ENCODE measurements around the gene DLG1.
"Not testable (repeated sequence)": the region's sequence is repeated elsewhere in the genome, so short reads cannot be mapped to it uniquely, and the experiment has no call there.

Gene DLG1

GRCh38 chr3:197103766-197104165, 194.6 kb downstream of the DLG1 start:
- DNase-seq (ENCODE audit: low read depth in 2 of 2), result no peak

- no peak for DNase-seq (ENCODE audit: low read depth in 2 of 2)
Measured at GRCh38 chr3:197093871-197094270, 204.5 kb downstream of the DLG1 start.

GRCh38 chr3:197088370-197088769, 210.0 kb downstream of the DLG1 start:
- DNase-seq (ENCODE audit: low read depth in 2 of 2), result no peak

- DNase-seq (ENCODE audit: low read depth in 2 of 2), result no peak
Measured at GRCh38 chr3:197085137-197085536, 213.3 kb downstream of the DLG1 start.

- no peak for DNase-seq (ENCODE audit: low read depth in 2 of 2)
Measured at GRCh38 chr3:197083486-197083885, 214.9 kb downstream of the DLG1 start.

GRCh38 chr3:197082871-197083270, 215.5 kb downstream of the DLG1 start:
- no peak for DNase-seq (ENCODE audit: low read depth in 2 of 2)

GRCh38 chr3:197080344-197080743, 218.1 kb downstream of the DLG1 start:
- no peak for DNase-seq (ENCODE audit: low read depth in 2 of 2)

GRCh38 chr3:197076415-197076814, 222.0 kb downstream of the DLG1 start:
- no peak for DNase-seq (ENCODE audit: low read depth in 2 of 2)

GRCh38 chr3:197068077-197068476, 230.3 kb downstream of the DLG1 start:
- no peak for DNase-seq (ENCODE audit: low read depth in 2 of 2)

GRCh38 chr3:197064771-197065170, 233.6 kb downstream of the DLG1 start:
- DNase-seq (ENCODE audit: low read depth in 2 of 2), result no peak

GRCh38 chr3:197062446-197062845, 236.0 kb downstream of the DLG1 start:
- DNase-seq (ENCODE audit: low read depth in 2 of 2), result no peak

GRCh38 chr3:197051637-197052036, 246.8 kb downstream of the DLG1 start:
- DNase-seq (ENCODE audit: low read depth in 2 of 2), result not testable (repeated sequence)

GRCh38 chr3:197050511-197050910, 247.9 kb downstream of the DLG1 start:
- DNase-seq (ENCODE audit: low read depth in 2 of 2), result no peak

- no peak for DNase-seq (ENCODE audit: low read depth in 2 of 2)
Measured at GRCh38 chr3:197042539-197042938, 255.9 kb downstream of the DLG1 start.

- no peak for DNase-seq (ENCODE audit: low read depth in 2 of 2)
Measured at GRCh38 chr3:197041875-197042488, 256.4 kb downstream of the DLG1 start.

GRCh38 chr3:197040658-197041057, 257.8 kb downstream of the DLG1 start:
- no peak for DNase-seq (ENCODE audit: low read depth in 2 of 2)

- DNase-seq (ENCODE audit: low read depth in 2 of 2), result no peak
Measured at GRCh38 chr3:197038679-197039462, 259.5 kb downstream of the DLG1 start.

- DNase-seq (ENCODE audit: low read depth in 2 of 2), result no peak
Measured at GRCh38 chr3:197035577-197035976, 262.8 kb downstream of the DLG1 start.

GRCh38 chr3:197034778-197035177, 263.6 kb downstream of the DLG1 start:
- DNase-seq (ENCODE audit: low read depth in 2 of 2), result not testable (repeated sequence)

- not testable (repeated sequence) for DNase-seq (ENCODE audit: low read depth in 2 of 2)
Measured at GRCh38 chr3:197033764-197034163, 264.6 kb downstream of the DLG1 start.

GRCh38 chr3:197031315-197032285, 266.8 kb downstream of the DLG1 start:
- no peak for DNase-seq (ENCODE audit: low read depth in 2 of 2)

Data from stimulated activated CD8-positive, alpha-beta memory T cell treated with anti-CD3 and anti-CD28 coated beads, Interleukin-15, amount 100 ng/mL, for 4 hours (primary cell).